GM12872 (cell line): Measurements from ENCODE around the gene LEMD1.

Source experiments
- CTCF ChIP-seq: IDR thresholded peaks from 3 replicates; pipeline ENCODE4 v1.5.1; 2011; ENCODE audit warnings: low read depth, mild to moderate bottlenecking, low read length, moderate library complexity; ENCODE audit not compliant: insufficient read depth

The LEMD1 gene

DNA sequence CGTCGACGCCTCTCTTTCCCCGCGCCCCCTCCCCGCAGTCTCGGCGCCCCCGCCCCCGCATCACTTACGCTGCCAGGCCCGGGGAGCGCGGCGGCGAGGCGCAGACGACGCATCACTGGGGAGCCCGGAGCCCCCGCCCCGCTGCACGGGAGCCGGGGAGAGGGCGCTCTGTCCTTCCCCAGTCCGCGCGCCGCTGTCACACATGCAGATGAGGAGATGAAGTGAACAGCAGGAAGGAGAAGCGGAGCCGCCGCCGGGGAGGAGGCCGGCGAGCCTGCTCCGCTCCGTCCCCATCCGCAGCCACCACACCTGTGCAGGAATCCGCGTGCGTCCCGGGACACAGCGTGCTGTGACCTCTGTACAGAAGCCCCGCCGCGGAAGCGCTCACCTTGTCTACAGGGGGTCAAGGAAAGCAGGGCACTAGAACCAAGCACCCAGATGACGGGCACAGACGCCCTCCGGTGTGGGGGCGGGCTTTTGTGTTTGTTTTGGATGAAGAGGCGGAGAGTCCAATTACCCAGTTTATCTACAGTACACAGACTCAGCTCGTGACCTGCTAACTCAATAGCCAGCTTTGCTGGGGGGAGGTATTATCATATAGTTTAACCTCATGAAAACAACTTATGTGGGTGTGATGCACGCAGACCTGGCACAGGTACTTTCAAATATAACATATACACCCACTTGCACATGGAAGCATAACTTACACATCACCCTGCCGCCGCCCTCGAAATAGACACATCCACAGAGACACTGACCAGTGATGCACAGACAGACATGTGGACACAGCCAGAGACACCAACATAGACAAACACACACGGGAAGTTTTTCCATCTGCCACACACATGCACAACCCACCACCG is 77.6 kb downstream of the LEMD1 start:
- TF ChIP-seq CTCF, result no peak

DNA sequence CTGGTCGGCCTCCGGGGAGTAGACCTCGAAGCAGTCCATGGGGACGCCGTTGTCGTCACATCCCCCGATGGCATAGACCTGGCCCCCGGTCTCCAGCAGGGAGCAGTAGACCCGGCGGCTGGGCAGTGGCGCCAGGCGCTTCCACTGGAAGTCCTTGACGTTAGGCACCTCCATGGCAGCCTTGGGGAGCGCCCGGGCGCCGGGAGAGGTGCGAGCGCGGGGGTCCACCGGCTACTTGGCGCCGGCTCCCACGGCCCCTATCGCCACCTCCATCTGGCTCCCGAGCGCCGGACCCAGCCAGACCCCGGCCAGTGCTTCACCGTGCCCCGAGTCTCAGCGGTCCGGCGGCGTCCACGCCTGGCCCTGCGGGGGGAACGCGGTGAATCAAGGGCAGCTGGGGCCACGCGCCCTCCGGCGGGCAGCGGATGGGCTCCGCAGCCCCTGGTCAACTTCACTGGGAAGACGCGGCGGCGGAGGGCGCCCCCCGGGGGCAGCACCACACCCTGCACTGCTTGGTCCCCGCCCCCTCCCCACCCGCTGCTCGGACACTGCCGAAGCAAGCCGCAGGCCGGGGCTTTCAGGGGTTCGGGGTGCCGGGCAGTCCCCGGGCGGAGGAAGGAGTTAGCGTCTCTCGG is 78.3 kb downstream of the LEMD1 start:
- TF ChIP-seq CTCF, result no peak

GRCh38 chr1:205342986-205343385 is 78.9 kb downstream of the LEMD1 start:
- TF ChIP-seq CTCF, result no peak

DNA sequence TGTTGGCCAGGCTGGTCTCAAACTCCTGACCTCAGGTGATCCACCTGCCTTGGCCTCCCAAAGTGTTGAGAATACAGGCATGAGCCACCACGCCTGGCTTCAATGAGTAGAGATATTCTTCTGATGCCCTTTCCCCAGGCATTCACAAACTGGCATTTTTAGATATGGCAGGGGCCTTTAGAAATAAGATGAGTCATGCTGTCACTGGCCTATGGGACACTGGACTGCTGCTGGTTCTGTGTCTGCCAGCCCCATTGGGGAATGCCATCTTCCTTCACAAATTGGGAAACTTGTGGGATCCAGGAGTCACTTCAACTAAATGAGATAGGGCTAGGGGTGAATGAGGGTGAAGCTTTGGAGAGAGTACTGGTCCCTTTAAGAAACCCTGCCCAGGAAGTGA is 81.2 kb downstream of the LEMD1 start:
- TF ChIP-seq CTCF, result no peak

- TF ChIP-seq CTCF, result no peak
These were observed 82.1 kb downstream of the LEMD1 start for GRCh38 chr1:205339717-205340116.

GRCh38 chr1:205339197-205339702 is 82.6 kb downstream of the LEMD1 start:
- TF ChIP-seq CTCF, result no peak

DNA sequence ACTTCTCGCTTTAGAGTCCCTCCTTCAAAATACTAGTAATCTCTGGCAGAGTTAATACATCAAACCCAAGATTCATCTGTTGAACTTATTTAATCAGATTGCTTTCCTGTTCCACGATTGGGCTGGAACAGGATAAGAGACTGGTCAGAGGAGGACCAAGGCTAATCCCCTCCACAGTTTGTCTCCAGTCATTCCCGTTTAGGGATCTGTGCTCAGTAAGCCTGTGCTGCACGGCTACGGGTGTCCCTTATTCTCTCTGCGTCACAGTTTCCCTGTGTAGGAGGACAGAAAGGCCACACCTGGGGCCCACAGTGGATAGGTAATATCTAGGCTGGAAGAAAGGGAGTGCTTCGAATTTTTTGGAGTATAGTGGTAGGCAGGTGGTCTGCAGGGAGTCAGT is 83.8 kb downstream of the LEMD1 start:
- TF ChIP-seq CTCF, result no peak
